OCI-LY3 (cell line): ENCODE measurements around the gene SEBOX.

Source experiments
- H2AFZ ChIP-seq: fragments of 200-600, 300-600 bp; shearing (Covaris generic); 2 replicates; pipeline ENCODE4 v1.6.0; 2014; ENCODE audit warnings: antibody characterized with exemption, low read depth, low read length
- H3K27ac ChIP-seq: fragments of 200-600, 300-600 bp; sonication (generic); 2 replicates; pipeline ENCODE4 v1.5.1; 2014; ENCODE audit warnings: mild to moderate bottlenecking, low read length, moderate library complexity, mixed read lengths
- H3K27me3 ChIP-seq: fragments of 200-600, 300-600 bp; sonication (generic); 2 replicates; pipeline ENCODE4 v1.6.1; 2014; ENCODE audit warnings: low read depth, low read length, mixed read lengths
- H3K36me3 ChIP-seq: fragments of 200-600, 300-600 bp; sonication (generic); replicated peaks from 2 replicates; pipeline ENCODE3; 2014; ENCODE audit warnings: low read depth, low read length, mixed read lengths
- H3K4me1 ChIP-seq: fragments of 300-600, 200-600 bp; sonication (generic); 2 replicates; pipeline ENCODE4 v1.6.1; 2014; ENCODE audit warnings: low read length, mixed read lengths
- H3K4me2 ChIP-seq: fragments of 200-600, 300-600 bp; sonication (generic); 2 replicates; pipeline ENCODE4 v1.6.1; 2014; ENCODE audit warnings: low read length, mixed read lengths
- H3K4me3 ChIP-seq: fragments of 300-600, 200-600 bp; sonication (generic); 2 replicates; pipeline ENCODE4 v1.5.1; 2014; ENCODE audit warnings: antibody characterized with exemption, mild to moderate bottlenecking, low read length, moderate library complexity
- H3K79me2 ChIP-seq: fragments of 300-600, 200-600 bp; shearing (Covaris generic); 2 replicates; pipeline ENCODE4 v1.6.1; 2014; ENCODE audit warnings: mild to moderate bottlenecking, low read length, mixed read lengths
- H3K9ac ChIP-seq: fragments of 300-600, 200-600 bp; shearing (Covaris generic); 2 replicates; pipeline ENCODE4 v1.6.0; 2014; ENCODE audit warnings: mild to moderate bottlenecking, low read length, moderate library complexity
- H3K9me3 ChIP-seq: fragments of 200-600, 300-600 bp; shearing (Covaris generic); 2 replicates; pipeline ENCODE4 v1.6.1; 2014; ENCODE audit warnings: low read length, mixed read lengths; ENCODE audit not compliant: insufficient read depth
- H4K20me1 ChIP-seq: fragments of 200-600, 300-600 bp; sonication (generic); 2 replicates; pipeline ENCODE4 v1.6.1; 2016; ENCODE audit warnings: low read length, mixed read lengths; ENCODE audit not compliant: insufficient read depth
- CTCF ChIP-seq: fragments of 200-600, 300-600 bp; sonication (generic); IDR thresholded peaks from 2 replicates; pipeline ENCODE4 v1.5.1; 2014; ENCODE audit warnings: antibody characterized with exemption, low read length, low read depth
- EZH2phosphoT487 ChIP-seq: fragments of 200-600 bp; shearing (Covaris generic); IDR thresholded peaks from 2 replicates; pipeline ENCODE4 v1.6.1; 2018; ENCODE audit warnings: antibody characterized with exemption, mixed run types, low read depth

SEBOX gene

DNA sequence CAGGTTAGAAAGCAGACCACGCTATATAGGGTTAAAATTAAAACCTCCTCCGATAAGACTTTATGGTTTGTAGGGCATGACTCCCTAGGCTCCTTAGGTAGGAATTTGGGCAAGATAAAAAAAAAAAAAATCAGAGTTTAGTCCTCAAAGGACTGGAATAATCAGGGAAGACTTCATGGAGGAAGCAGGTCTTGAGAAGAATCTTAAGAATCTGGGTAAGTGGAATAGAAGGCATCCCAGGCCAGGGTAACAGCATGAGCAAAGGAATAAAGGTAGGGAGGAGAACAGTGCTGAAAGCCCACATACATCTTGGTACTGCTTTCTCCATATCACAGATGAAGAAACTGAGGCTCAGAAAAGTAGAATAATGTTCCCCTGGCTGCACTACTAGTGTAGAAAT, 25.6 kb upstream of the SEBOX start:
- H2AFZ ChIP-seq: no peak overlapping the region
- H3K79me2 ChIP-seq: no peaks in the 10 kb centered on the region
- H3K4me3 ChIP-seq: no peak overlapping the region
- H3K4me1 ChIP-seq: no peaks in the 10 kb centered on the region
- H3K9ac ChIP-seq: no peak overlapping the region
- no peaks in the 10 kb centered on the region for H4K20me1 ChIP-seq
- no peak overlapping the region for H3K27ac ChIP-seq
- no peak overlapping the region for H3K4me2 ChIP-seq
- peaks cover 34% of the 10 kb centered on the region for H3K36me3 ChIP-seq
- no peaks in the 10 kb centered on the region for H3K27me3 ChIP-seq
- TF ChIP-seq CTCF: no peak
- no peak for TF ChIP-seq EZH2phosphoT487
- no peaks in the 10 kb centered on the region for H3K9me3 ChIP-seq

DNA sequence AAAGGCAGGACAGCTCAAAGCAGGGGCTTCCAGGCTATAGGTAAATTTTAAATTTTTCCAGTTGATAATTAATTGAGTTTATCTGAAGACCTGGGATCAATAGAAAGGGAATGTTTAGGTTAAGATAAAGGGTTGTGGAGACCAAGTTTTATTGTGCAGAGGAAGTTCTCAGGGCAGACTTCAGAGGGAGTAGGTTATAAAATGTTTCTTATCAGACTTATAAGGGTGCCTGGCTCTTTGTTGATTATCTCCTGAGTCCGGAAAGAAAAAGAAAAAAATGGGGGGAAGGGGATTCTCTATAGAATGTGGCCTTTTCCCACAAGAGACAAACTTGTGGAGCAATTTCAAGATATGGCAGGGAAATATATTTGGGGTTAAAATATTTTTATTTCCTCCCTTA, 25.1 kb upstream of the SEBOX start:
- TF ChIP-seq EZH2phosphoT487 (no peak), CTCF (no peak)
- Histone ChIP-seq H3K79me2 (no peaks in the 10 kb centered on the region), H3K36me3 (peaks cover 31% of the 10 kb centered on the region)

GRCh38 chr17:28388106-28388505, 23.1 kb upstream of the SEBOX start:
- Histone ChIP-seq H3K4me3 (no peak overlapping the region), H3K4me1 (no peaks in the 10 kb centered on the region), H3K36me3 (peaks cover 19% of the 10 kb centered on the region), H3K79me2 (no peaks in the 10 kb centered on the region), H2AFZ (no peak overlapping the region), H3K27me3 (no peaks in the 10 kb centered on the region), H4K20me1 (no peaks in the 10 kb centered on the region), H3K9me3 (no peaks in the 10 kb centered on the region), H3K9ac (no peak overlapping the region), H3K27ac (no peak overlapping the region), H3K4me2 (no peak overlapping the region)
- TF ChIP-seq CTCF (no peak), EZH2phosphoT487 (no peak)

More for the DNA sequence above, 25.1 kb upstream of the SEBOX start:
- no peaks in the 10 kb centered on the region for H3K4me1 ChIP-seq
- H2AFZ ChIP-seq: no peak overlapping the region
- H3K9me3 ChIP-seq: no peaks in the 10 kb centered on the region
- no peak overlapping the region for H3K9ac ChIP-seq
- no peaks in the 10 kb centered on the region for H3K27me3 ChIP-seq
- H3K27ac ChIP-seq: no peak overlapping the region
- no peak overlapping the region for H3K4me3 ChIP-seq
- no peaks in the 10 kb centered on the region for H4K20me1 ChIP-seq
- no peak overlapping the region for H3K4me2 ChIP-seq

DNA sequence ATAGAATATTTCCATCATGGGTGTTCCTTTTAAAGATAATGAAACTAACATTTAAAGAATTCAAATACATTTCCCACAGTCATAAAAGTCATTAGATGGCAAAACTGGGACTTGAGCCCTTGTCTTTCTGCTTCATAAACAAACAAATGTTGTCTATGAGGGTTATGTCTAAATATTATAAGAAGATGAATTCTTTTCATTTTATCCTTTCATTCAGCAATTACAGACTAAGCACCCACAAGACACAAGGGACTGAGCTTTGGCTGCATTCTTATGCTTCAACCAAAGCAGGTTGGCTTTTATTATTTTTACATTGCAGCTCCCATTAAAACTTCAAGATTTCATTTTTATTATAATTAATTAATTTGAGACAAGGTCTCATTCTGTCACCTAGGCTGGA, 21.4 kb upstream of the SEBOX start:
- no peaks in the 10 kb centered on the region for H3K9me3 ChIP-seq
- no peak for TF ChIP-seq CTCF
- no peak for TF ChIP-seq EZH2phosphoT487
- no peak overlapping the region for H3K4me2 ChIP-seq
- H3K36me3 ChIP-seq: peaks cover 17% of the 10 kb centered on the region
- no peak overlapping the region for H3K4me3 ChIP-seq
- no peaks in the 10 kb centered on the region for H4K20me1 ChIP-seq
- H2AFZ ChIP-seq: no peak overlapping the region
- no peak overlapping the region for H3K9ac ChIP-seq
- H3K27ac ChIP-seq: no peak overlapping the region
- no peaks in the 10 kb centered on the region for H3K79me2 ChIP-seq
- no peaks in the 10 kb centered on the region for H3K4me1 ChIP-seq
- no peaks in the 10 kb centered on the region for H3K27me3 ChIP-seq
